Loucy (cell line): Measurements from ENCODE around the gene PDZRN3.

ENCODE experiments used
- CTCF ChIP-seq: fragments of 200-600 bp; sonication (generic); conservative IDR thresholded peaks from 2 replicates; pipeline ENCODE4 v1.5.1; 2014; ENCODE audit warnings: mild to moderate bottlenecking, antibody characterized with exemption, low read length
- EZH2phosphoT487 ChIP-seq: fragments of 200-600 bp; IDR thresholded peaks from 2 replicates; pipeline ENCODE4 v1.6.1; 2018; ENCODE audit warnings: antibody characterized with exemption, mild to moderate bottlenecking, moderate library complexity, borderline replicate concordance

- no peak for TF ChIP-seq CTCF
- TF ChIP-seq EZH2phosphoT487, result no peak
Observed at GRCh38 chr3:73498764-73499622, 125.7 kb downstream of the PDZRN3 start.
